Right cardiac atrium (tissue), 5 donors: Measurements from ENCODE around the gene EIF2S1. TPM values are rescaled to one million over a fixed set of nuclear protein-coding genes. Genes with fewer than 3 reads are reported as not detected.
"Not testable (repeated sequence)": the region's sequence is repeated elsewhere in the genome, so short reads cannot be mapped to it uniquely, and the experiment has no call there.

Source experiments
- ATAC-seq, 2 donors: fragments of 200-7000 bp; cut with Tn5 transposase; one replicate each; pipeline versions ENCODE4 v1.8.0 to v1.9.1; 2020; ENCODE audit warnings: moderate library complexity in 2 of 2, mild to moderate bottlenecking in 1 of 2
- DNase-seq, 3 donors: peaks; one replicate each; pipeline ENCODE4 v3.0.0-alpha.2; 2020
- H3K27ac ChIP-seq: one replicate; pipeline ENCODE4 v1.5.1; 2013; ENCODE audit warnings: mild to moderate bottlenecking, low read length, control low read depth, moderate library complexity
- H3K27me3 ChIP-seq: one replicate; pipeline ENCODE4 v1.6.1; 2013; ENCODE audit not compliant: control insufficient read depth, insufficient read depth
- H3K4me1 ChIP-seq: one replicate; pipeline ENCODE4 v1.6.1; 2013; ENCODE audit warnings: low read length; ENCODE audit not compliant: control insufficient read depth, insufficient read depth
- H3K4me3 ChIP-seq: one replicate; pipeline ENCODE4 v1.5.1; 2013; ENCODE audit warnings: low read length, control low read depth
- H3K9me3 ChIP-seq: one replicate; pipeline ENCODE4 v1.6.1; 2013; ENCODE audit warnings: low read length; ENCODE audit not compliant: control insufficient read depth
- WGBS: extraction: QIAGEN DNeasy Blood & Tissue Kit; methylation state at CpG from one replicate; pipeline ENCODE4 v1.1.7; 2013; 5-methylcytosine and 5-hydroxymethylcytosine counted together
- intact Hi-C, 4 donors: fragments of 100-400 bp; cut with DNase I; formaldehyde crosslinking; loops; one replicate each; pipeline versions ENCODE4 v1.11.0 to v1.14.0; 2022 to 2023
- polyA plus RNA-seq: library from polyadenylated mRNA; stranded (reverse); fragments of 200-250 nt; gene quantifications from one replicate; pipeline ENCODE4 v1.2.3, GENCODE V29; 2013
- total RNA-seq, 4 donors: library from RNA; stranded (reverse); fragmentation: NEBNext Ultra II Directional; extraction: Animal tissue kit (Norgen Biotek cat#: 25700); gene quantifications; one replicate each; pipeline ENCODE4 v1.2.1, GENCODE V29; 2021
- donor health status: healthy with polysubstance abuse.
- donor health status: DM: no; HTN: yes; CAD: no.
- donor health status: DM: no; HTN: no; CAD: no.
- donor health status: DM: no; HTN: yes; CAD: no; lungs with severe emphysema.
- donor health status: DM: yes; HTN: yes; CAD: no.

EIF2S1 gene
- total and polyA plus RNA-seq, 5 donors = 57.2 to 91.3 (median 80.0) TPM

DNA sequence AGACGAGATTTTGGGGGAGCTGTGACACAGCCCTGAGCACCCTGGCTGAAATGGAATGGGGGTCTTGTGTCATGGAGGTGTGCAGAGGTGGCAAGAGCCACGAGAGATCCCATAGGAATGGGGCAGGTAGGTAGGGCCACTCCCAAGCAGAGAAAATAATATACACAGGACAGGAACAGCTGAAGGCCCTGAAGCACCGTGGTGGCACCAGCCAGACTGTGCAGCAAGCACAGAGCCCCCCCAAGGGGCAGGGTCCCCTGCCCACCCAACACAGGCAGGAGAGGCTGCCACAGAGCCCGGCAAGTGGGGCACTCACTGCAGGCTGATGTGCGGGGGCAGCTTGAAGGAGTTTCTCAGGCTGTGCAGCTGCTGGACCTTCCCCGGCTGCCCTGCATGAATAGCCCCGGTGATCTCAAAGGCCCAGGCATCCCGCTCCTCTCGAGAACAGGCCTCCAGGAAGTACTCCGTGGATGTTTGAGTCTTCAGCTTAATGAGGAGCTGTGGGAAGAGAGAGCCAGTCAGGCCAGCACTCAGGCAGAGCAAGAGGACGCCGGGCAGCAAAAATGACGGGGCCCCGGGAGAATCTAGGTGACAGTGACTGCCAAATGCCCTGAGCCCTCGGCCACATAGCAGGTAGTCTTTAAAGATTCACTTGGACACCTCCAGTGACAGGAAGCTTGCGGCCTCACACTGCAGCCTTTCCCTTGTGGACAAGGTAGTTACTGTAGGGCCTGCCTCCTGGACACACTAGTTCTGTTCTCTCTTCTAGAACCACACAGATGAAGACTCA is 35.2 kb downstream of the EIF2S1 start:
- intact Hi-C loops = no loop called here
- H3K27ac ChIP-seq = no peak overlapping the region
- no peak overlapping the region for H3K4me3 ChIP-seq
- peak in 1 of 2 donors; percentile 23 for ATAC-seq
- H3K4me1 ChIP-seq = no peaks in the 10 kb centered on the region
- H3K27me3 ChIP-seq = no peaks in the 10 kb centered on the region
- DNase-seq = no peak
- no peaks in the 10 kb centered on the region for H3K9me3 ChIP-seq
- WGBS = 69% methylated on average over 16 of the region's 16 CpGs

DNA sequence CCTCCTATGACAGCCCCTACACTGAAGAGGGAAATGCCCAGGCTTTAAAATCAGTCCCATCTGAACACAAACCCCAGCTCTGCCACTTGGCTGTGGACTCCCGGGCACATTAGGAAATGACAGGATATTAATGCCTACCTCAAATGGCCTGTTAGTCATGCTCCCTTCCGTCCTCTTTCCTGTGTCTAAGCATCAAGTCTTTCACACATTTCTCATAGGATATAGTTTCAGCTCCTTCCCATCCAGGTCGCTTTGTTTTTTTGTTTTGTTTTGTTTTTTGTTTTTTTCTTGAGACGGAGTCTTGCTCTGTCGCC is 35.7 kb downstream of the EIF2S1 start:
- ATAC-seq (no peak), DNase-seq (no peak)
- Histone ChIP-seq H3K27me3 (no peaks in the 10 kb centered on the region), H3K27ac (no peak overlapping the region), H3K9me3 (no peaks in the 10 kb centered on the region), H3K4me3 (no peak overlapping the region), H3K4me1 (no peaks in the 10 kb centered on the region)
- WGBS = 79% methylated on average over 5 of the region's 5 CpGs
- intact Hi-C loops = no loop called here

DNA sequence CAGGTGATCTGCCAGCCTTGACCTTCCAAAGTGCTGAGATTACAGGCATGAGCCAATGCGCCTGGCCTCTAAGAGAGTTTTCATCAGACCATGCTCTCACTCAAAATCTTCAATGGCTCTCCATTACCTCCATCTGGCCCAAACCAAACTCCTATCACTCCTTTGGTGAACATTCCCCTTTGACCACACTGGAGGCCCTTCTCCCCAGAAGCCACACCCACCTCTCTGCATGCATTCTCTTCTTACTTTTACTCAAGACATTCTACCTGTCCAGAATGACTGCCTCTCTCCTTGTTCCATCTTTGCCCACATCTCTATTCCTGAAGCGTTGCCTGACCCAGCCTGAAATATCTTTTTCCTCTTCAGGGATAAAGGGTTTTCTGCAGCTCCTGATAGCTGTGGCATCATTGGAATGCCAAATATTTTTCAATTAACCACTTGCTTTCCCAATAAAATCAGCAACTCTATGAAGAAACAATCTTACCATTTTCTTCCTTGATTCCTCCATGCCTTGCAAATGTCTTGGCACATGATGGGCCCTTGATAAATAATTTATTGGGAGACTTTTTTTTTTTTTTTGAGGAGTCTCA is 36.3 kb downstream of the EIF2S1 start:
- H3K4me1 ChIP-seq = no peaks in the 10 kb centered on the region
- H3K27ac ChIP-seq = no peak overlapping the region
- 47% methylated on average over 2 of the region's 2 CpGs for WGBS
- no peaks in the 10 kb centered on the region for H3K27me3 ChIP-seq
- ATAC-seq (no peak), DNase-seq (no peak)
- intact Hi-C loops = no loop called here
- no peak overlapping the region for H3K4me3 ChIP-seq
- no peaks in the 10 kb centered on the region for H3K9me3 ChIP-seq

DNA sequence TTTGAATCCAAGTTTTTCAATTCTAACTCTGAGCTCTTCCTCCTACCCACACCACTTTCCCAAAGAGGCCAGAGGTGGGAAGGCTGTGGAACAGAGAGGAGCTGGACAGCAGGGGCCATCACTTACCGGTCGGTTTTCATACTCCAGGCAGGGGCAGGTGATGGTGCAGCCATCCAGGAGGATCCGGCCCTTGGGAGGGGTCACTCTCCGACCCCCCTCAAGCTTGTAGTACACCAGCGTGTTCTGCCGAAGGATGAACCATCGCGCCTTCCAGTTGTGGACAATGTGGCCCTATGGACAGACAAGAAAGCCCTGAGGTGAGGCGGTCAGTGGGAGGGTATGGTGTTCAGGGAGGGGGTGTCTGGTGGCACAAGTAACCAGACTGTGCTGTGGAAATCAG is 37.4 kb downstream of the EIF2S1 start:
- DNase-seq (no peak), ATAC-seq (no peak)
- intact Hi-C loops = no loop called here
- no peaks in the 10 kb centered on the region for H3K4me1 ChIP-seq
- H3K27ac ChIP-seq = no peak overlapping the region
- H3K9me3 ChIP-seq = no peaks in the 10 kb centered on the region
- 93% methylated on average over 9 of the region's 9 CpGs for WGBS
- no peak overlapping the region for H3K4me3 ChIP-seq
- H3K27me3 ChIP-seq = no peaks in the 10 kb centered on the region

DNA sequence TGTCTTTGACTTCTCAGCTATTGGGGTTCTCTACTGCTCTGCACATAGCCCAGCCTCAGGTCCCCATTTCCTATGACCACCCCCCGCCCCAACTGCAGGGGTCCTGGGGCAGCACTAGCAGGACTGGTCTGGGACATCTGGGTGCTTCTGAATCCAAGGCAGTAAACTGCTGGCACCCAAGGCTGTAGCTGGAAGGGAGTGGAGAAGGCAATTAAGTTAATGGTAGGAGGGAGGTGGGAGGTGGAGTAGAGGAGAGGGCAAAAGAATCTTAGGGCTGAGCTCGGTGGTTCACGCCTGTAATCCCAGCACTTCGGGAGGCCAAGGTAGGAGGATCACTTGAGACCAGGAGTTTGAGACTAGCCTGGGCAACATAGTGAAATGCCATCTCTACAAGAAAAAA is 40.3 kb downstream of the EIF2S1 start:
- intact Hi-C loops = no loop called here
- Histone ChIP-seq H3K4me3 (no peak overlapping the region), H3K4me1 (no peaks in the 10 kb centered on the region), H3K27me3 (no peaks in the 10 kb centered on the region), H3K9me3 (no peaks in the 10 kb centered on the region), H3K27ac (no peak overlapping the region)
- ATAC-seq (no peak), DNase-seq (no peak)
- WGBS = 89% methylated on average over 4 of the region's 4 CpGs

DNA sequence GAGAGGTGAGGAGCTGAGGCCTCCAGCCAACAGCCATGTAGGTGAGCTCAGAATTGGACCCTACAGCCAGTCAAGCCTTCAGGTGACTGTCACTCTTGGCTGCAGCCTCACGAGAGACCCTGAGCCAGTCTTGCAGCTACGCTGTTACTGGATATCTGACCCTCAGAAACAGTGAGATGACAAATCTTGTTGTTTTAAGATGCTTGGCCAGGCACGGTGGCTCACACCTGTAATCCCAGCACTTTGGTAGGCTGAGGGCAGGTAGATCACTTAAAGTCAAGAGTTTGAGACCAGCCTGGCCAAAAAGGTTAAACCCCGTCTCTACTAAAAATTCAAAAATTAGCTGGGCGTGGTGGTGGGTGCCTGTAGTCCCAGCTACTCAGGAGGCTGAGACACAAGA is 45.6 kb downstream of the EIF2S1 start:
- Histone ChIP-seq H3K9me3 (no peaks in the 10 kb centered on the region), H3K4me1 (no peaks in the 10 kb centered on the region), H3K4me3 (no peak overlapping the region), H3K27ac (no peak overlapping the region), H3K27me3 (no peaks in the 10 kb centered on the region)
- ATAC-seq (no peak), DNase-seq (no peak)
- intact Hi-C loops = no loop called here
- WGBS = 91% methylated on average over 5 of the region's 5 CpGs

DNA sequence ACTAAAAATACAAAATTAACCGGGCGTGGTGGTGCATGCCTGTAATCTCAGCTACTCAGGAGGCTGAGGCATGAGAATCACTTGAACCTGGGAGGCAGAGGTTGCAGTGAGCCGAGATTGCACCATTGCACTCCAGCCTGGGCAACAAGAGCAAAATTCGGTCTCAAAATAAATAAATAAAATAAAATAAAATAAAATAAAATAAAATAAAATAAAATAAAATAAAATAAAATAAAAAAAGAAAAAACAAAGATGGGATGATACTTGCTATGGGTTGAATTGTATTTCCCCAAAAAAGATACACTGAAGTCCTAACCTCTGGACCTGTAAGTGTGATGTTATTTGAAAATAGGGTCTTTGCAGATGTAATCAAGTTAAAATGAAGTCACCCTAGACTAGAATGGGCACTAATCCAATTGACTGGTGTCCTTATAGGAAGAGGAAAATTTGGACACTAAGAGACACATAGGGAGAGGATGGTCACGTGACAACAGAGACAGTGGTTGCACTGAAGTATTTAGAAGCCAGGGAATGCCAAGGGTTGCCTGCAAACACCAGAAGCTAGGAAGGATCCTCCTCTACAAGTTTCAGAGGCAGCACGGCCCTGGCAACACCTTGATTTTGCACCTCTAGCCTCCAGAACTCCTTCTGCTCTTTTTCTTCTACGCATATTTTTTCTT is 48.1 kb downstream of the EIF2S1 start:
- H3K9me3 ChIP-seq, H3K4me3 ChIP-seq, H3K27me3 ChIP-seq, H3K4me1 ChIP-seq, DNase-seq, intact Hi-C loops, H3K27ac ChIP-seq, ATAC-seq: not testable (repeated sequence)
- 86% methylated on average over 7 of the region's 7 CpGs for WGBS

DNA sequence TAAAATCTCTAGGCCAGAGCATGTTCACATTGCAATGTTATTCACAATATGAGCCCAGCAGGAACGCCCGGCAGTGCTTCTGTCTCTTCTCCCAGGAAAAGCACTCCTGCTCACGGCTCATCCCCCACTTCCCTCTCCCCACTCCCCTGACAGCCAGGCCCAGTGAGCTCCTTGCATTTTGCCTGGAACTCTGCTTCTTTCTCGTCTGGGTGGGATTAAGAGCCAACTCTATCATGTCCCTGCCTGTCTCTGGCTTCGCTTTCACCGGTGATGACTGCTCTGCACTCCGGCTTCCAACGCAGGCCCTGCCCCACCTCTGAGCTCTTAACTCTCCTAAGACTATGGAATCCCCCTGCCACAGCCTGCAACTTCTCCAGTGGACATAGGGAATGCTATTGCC is 49.3 kb downstream of the EIF2S1 start:
- Histone ChIP-seq H3K4me3 (no peak overlapping the region), H3K9me3 (no peaks in the 10 kb centered on the region), H3K27me3 (no peaks in the 10 kb centered on the region), H3K4me1 (no peaks in the 10 kb centered on the region), H3K27ac (no peak overlapping the region)
- WGBS = 69% methylated on average over 8 of the region's 8 CpGs
- no peak for ATAC-seq
- no peak for DNase-seq
- intact Hi-C loops = no loop called here

DNA sequence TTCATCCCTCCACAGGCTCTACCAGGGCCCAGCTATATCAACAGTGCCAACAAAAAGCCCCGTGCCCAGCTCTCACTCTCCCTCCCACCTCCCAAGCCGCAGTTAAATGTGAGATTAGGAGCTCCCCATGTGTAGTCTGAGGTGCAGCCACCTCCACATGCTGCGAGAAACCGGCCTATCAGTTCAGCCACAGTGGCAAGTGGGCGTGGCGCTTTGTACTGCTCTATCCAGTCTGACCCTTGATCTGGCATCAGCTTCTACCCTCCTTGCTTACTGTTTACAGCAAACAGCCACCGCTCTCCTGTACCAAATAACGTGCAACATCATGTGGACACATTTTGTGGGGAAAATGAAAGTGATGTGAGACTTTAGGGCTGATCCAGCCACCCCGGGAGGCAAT is 50.2 kb downstream of the EIF2S1 start:
- Histone ChIP-seq H3K4me3 (no peak overlapping the region), H3K4me1 (no peaks in the 10 kb centered on the region), H3K9me3 (no peaks in the 10 kb centered on the region), H3K27me3 (no peaks in the 10 kb centered on the region), H3K27ac (no peak overlapping the region)
- WGBS = 87% methylated on average over 9 of the region's 9 CpGs
- peak in 1 of 2 donors; percentile 21 for ATAC-seq
- intact Hi-C loops = no loop called here
- DNase-seq = no peak

DNA sequence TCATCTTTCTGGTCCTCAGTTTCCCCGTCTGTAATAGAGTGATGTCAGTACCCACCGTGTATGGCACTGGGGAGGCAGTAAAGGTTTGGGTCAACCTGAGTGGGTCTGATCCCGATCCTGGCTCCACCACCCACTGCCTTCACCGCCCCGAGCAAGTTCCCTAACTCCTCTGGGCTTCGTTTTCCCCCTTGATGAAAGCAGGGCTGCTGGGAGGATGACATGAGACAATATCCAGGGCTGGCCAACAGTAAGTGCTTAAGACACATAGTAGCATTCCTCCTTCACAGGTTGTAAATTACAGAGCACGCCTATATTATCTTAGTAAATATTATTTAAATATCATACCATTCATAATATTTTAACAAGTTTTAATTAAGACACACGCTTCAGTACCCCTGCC is 51.2 kb downstream of the EIF2S1 start:
- no peak for DNase-seq

DNA sequence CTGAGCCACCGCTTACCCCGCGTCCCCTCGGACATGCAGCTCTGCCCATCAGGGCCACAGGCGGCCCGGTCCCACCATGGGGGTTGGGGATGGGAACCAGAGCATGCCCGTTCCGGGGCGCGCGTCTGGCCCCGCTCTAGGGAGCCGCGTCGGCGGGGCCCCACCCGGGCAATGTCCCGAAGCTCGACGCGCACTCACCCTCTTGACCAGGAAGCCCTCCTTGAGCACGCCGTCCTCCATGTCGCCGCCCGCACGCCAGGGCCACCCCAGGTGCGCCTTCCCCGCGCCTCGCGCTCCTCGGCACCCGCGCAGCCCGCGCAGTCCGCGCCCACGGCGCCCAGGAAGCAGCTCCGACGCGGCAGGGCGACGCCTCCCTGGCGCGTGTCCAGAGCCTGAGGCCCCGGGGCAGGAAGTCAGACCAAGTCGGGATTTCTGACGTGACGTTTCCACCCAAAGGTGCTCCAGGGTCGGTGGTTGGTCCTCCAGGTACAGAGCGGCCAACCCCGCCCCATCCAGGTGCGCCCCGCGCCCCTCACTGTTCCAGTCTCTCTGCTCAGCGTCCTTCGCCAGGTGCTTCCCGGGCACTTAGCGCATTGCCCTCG is 51.8 kb downstream of the EIF2S1 start, which contains the start of gene PLEK2:
TSS of gene PLEK2 (minus strand) at position 346 of the 602 bp plus-strand sequence. CDS start at position 240, 106 bp downstream.
- ATAC-seq (peak; percentile 28 to 41), DNase-seq (peak; percentile 28 to 72 (median 71))
- H3K9me3 ChIP-seq = no peaks in the 10 kb centered on the region
- peak within 1 kb of the TSS; percentile 23 for H3K4me3 ChIP-seq
- 3% methylated on average over 63 of the region's 63 CpGs for WGBS
- intact Hi-C loops = no loop called here
- no peaks in the 10 kb centered on the region for H3K27me3 ChIP-seq
- H3K27ac ChIP-seq = no peak within 1 kb of the TSS
- H3K4me1 ChIP-seq = no peaks in the 10 kb centered on the region

More for the DNA sequence above, 51.2 kb downstream of the EIF2S1 start:
- intact Hi-C loops = no loop called here
- Histone ChIP-seq H3K27ac (no peak overlapping the region), H3K9me3 (no peaks in the 10 kb centered on the region), H3K27me3 (no peaks in the 10 kb centered on the region), H3K4me3 (peak overlapping the region; percentile 23), H3K4me1 (no peaks in the 10 kb centered on the region)
- WGBS = 41% methylated on average over 8 of the region's 8 CpGs
- ATAC-seq = no peak
